ENCODE data around the gene PPP2R2B.

DNA sequence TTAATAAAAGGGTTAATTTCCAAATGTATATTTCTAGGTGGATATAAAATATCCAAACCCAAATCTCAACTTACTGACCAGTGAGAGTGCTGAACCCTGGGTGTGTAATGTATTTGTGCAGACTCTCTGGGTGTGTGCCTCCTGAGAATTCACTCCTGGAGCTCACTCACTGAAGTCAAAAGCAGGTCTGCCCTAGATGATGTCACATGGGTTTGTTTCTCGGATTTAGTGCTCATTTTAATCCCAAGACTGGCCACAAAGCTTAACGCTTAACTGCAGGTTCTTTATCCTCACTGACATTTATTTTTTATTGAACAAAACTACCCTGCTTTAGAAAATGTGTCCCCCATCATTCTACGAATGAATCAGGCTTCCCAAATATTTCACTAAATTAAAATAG, 179.4 kb downstream of the PPP2R2B start:
- TF ChIP-seq, protein P1, sequence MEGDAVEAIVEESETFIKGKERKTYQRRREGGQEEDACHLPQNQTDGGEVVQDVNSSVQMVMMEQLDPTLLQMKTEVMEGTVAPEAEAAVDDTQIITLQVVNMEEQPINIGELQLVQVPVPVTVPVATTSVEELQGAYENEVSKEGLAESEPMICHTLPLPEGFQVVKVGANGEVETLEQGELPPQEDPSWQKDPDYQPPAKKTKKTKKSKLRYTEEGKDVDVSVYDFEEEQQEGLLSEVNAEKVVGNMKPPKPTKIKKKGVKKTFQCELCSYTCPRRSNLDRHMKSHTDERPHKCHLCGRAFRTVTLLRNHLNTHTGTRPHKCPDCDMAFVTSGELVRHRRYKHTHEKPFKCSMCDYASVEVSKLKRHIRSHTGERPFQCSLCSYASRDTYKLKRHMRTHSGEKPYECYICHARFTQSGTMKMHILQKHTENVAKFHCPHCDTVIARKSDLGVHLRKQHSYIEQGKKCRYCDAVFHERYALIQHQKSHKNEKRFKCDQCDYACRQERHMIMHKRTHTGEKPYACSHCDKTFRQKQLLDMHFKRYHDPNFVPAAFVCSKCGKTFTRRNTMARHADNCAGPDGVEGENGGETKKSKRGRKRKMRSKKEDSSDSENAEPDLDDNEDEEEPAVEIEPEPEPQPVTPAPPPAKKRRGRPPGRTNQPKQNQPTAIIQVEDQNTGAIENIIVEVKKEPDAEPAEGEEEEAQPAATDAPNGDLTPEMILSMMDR (conservative IDR thresholded peaks at IDR 0.05; ENCODE audit: low read depth, low read length) = no peak
- TF ChIP-seq EZH2 (IDR thresholded peaks at IDR 0.05; ENCODE audit: borderline replicate concordance, low read depth, low read length, poor library complexity, severe bottlenecking) = no peak
